Mesenchymal stem cell (in vitro differentiated cells and primary cell): Measurements from ENCODE around the gene XK. TPM values are rescaled to one million over a fixed set of nuclear protein-coding genes. Genes with fewer than 3 reads are reported as not detected.

Experiments used
- DNase-seq: peaks from one replicate; pipeline ENCODE4 v3.0.0-alpha.2; 2013
- H2AFZ ChIP-seq: one replicate; pipeline ENCODE4 v1.6.1; 2013; ENCODE audit warnings: low read depth, mild to moderate bottlenecking, control low read depth, inconsistent platforms, low read length, moderate library complexity
- H2AK5ac ChIP-seq: 2 replicates; pipeline ENCODE4 v1.6.1; 2013; ENCODE audit warnings: low read length, moderate library complexity, mild to moderate bottlenecking, inconsistent platforms; ENCODE audit not compliant: severe bottlenecking
- H2BK120ac ChIP-seq: one replicate; pipeline ENCODE4 v1.6.1; 2013; ENCODE audit warnings: low read depth, mild to moderate bottlenecking, inconsistent platforms, low read length, moderate library complexity
- H2BK12ac ChIP-seq, 2 experiments: one replicate each; pipeline ENCODE4 v1.6.1; 2013; ENCODE audit warnings: inconsistent platforms in 2 of 2, low read length in 2 of 2, mild to moderate bottlenecking in 2 of 2, moderate library complexity in 2 of 2, control low read depth in 1 of 2
- H2BK15ac ChIP-seq: one replicate; pipeline ENCODE4 v1.6.1; 2013; ENCODE audit warnings: mild to moderate bottlenecking, low read depth, inconsistent platforms; ENCODE audit not compliant: poor library complexity, severe bottlenecking
- H2BK5ac ChIP-seq: 2 replicates; pipeline ENCODE4 v1.6.1; 2013; ENCODE audit warnings: low read depth, mild to moderate bottlenecking, low read length, control low read depth, inconsistent platforms; ENCODE audit not compliant: poor library complexity, severe bottlenecking
- H3K14ac ChIP-seq, 2 experiments: one replicate each; pipeline ENCODE4 v1.6.1; 2013; ENCODE audit warnings: inconsistent platforms in 2 of 2, low read length in 2 of 2, control low read depth in 1 of 2, mild to moderate bottlenecking in 1 of 2, moderate library complexity in 1 of 2
- H3K18ac ChIP-seq, 2 experiments: one replicate each; pipeline ENCODE4 v1.6.1; 2013; ENCODE audit warnings: inconsistent platforms in 2 of 2, low read length in 2 of 2, control low read depth in 1 of 2, low read depth in 1 of 2, mild to moderate bottlenecking in 1 of 2
- H3K23ac ChIP-seq, 2 experiments: one replicate each; pipeline ENCODE4 v1.6.1; 2013; ENCODE audit warnings: inconsistent platforms in 2 of 2, low read length in 2 of 2, mild to moderate bottlenecking in 2 of 2, moderate library complexity in 2 of 2, control low read depth in 1 of 2
- H3K27ac ChIP-seq: 2 replicates; pipeline ENCODE4 v1.5.1; 2013; ENCODE audit warnings: mild to moderate bottlenecking, moderate library complexity, low read length, control low read depth, inconsistent platforms; ENCODE audit not compliant: poor library complexity, severe bottlenecking
- H3K27me3 ChIP-seq, 2 experiments: 2 replicates each; pipeline versions ENCODE4 v1.6.1 to v1.7.0; 2013; ENCODE audit warnings: low read length in 2 of 2, mild to moderate bottlenecking in 2 of 2, moderate library complexity in 2 of 2, control low read depth in 1 of 2, inconsistent platforms in 1 of 2; ENCODE audit not compliant: control insufficient read depth in 1 of 2, insufficient read depth in 1 of 2
- H3K36me3 ChIP-seq, 2 experiments: 2 replicates each; pipeline versions ENCODE4 v1.6.1 to v1.7.0; 2013; ENCODE audit warnings: low read length in 2 of 2, control low read depth in 1 of 2, inconsistent platforms in 1 of 2, low read depth in 1 of 2, mild to moderate bottlenecking in 1 of 2; ENCODE audit not compliant: insufficient read depth in 2 of 2, control insufficient read depth in 1 of 2
- H3K4ac ChIP-seq, 2 experiments: one replicate each; pipeline ENCODE4 v1.6.1; 2013; ENCODE audit warnings: inconsistent platforms in 2 of 2, low read length in 2 of 2, mild to moderate bottlenecking in 2 of 2, moderate library complexity in 2 of 2, control low read depth in 1 of 2, low read depth in 1 of 2
- H3K4me1 ChIP-seq: 2 replicates; pipeline ENCODE4 v1.6.1; 2013; ENCODE audit warnings: low read depth, low read length, control low read depth; ENCODE audit not compliant: control insufficient read depth, insufficient read depth
- H3K4me2 ChIP-seq: 2 replicates; pipeline ENCODE4 v1.6.1; 2013; ENCODE audit warnings: low read length, mild to moderate bottlenecking, inconsistent platforms; ENCODE audit not compliant: poor library complexity, severe bottlenecking
- H3K4me3 ChIP-seq, 2 experiments: 2 replicates each; pipeline versions ENCODE4 v1.5.1 to v1.7.0; 2013; ENCODE audit warnings: low read length in 2 of 2, mild to moderate bottlenecking in 2 of 2, control low read depth in 1 of 2, low read depth in 1 of 2; ENCODE audit not compliant: insufficient read depth in 1 of 2
- H3K79me1 ChIP-seq: replicated peaks from 2 replicates; pipeline ENCODE4 v1.6.1; 2013; ENCODE audit warnings: mild to moderate bottlenecking, control low read depth, low read length, inconsistent platforms; ENCODE audit not compliant: poor library complexity, severe bottlenecking
- H3K9ac ChIP-seq: 2 replicates; pipeline ENCODE4 v1.7.0; 2013; ENCODE audit warnings: mild to moderate bottlenecking, low read length, moderate library complexity
- H3K9me3 ChIP-seq: 2 replicates; pipeline ENCODE4 v1.7.0; 2013; ENCODE audit warnings: mild to moderate bottlenecking, low read length; ENCODE audit not compliant: control insufficient read depth
- H4K8ac ChIP-seq: one replicate; pipeline ENCODE4 v1.6.1; 2013; ENCODE audit warnings: inconsistent platforms, mild to moderate bottlenecking, low read length, moderate library complexity
- H4K91ac ChIP-seq: one replicate; pipeline ENCODE4 v1.6.1; 2013; ENCODE audit warnings: mild to moderate bottlenecking, low read length, inconsistent platforms
- WGBS: methylation state at CpG from one replicate; pipeline ENCODE4 v1.1.7; 2013; ENCODE audit warnings: mixed read lengths; 5-methylcytosine and 5-hydroxymethylcytosine counted together
- polyA plus RNA-seq, 2 experiments: library from polyadenylated mRNA; stranded (reverse); fragments of 200-250 nt; gene quantifications; one replicate each; pipeline ENCODE4 v1.2.3, GENCODE V29; 2013

XK gene
- polyA plus RNA-seq (2013, experiment 1 of 2): 0.01 TPM
- polyA plus RNA-seq (2013, experiment 2 of 2): under 0.01 TPM

GRCh38 chrX:37685381-37686359 lies at the start of gene XK:
Gene XK (plus strand): TSS chrX:37685791. CDS start chrX:37685962, 171 bp downstream.
- Histone ChIP-seq H3K23ac (no peak within 1 kb of the TSS), H3K4me2 (peak within 1 kb of the TSS; percentile 84), H3K18ac (no peak within 1 kb of the TSS), H2BK12ac (no peak within 1 kb of the TSS), H3K27ac (no peak within 1 kb of the TSS), H3K27me3 (peaks cover 0 to 14% of the 10 kb centered on the region in 2 experiments), H2BK5ac (no peak within 1 kb of the TSS), H3K9ac (no peak within 1 kb of the TSS), H2AK5ac (no peak within 1 kb of the TSS), H3K36me3 (no peaks in the 10 kb centered on the region), H4K8ac (no peak within 1 kb of the TSS), H2AFZ (peak within 1 kb of the TSS; percentile 76), H3K14ac (peak within 1 kb of the TSS in 1 of 2 experiments; percentile 32), H2BK120ac (no peak within 1 kb of the TSS), H3K4me3 (peak within 1 kb of the TSS; percentile 63 to 68), H3K9me3 (no peaks in the 10 kb centered on the region), H3K4me1 (peaks cover 4% of the 10 kb centered on the region), H2BK15ac (no peak within 1 kb of the TSS), H3K4ac (no peak within 1 kb of the TSS), H4K91ac (no peak within 1 kb of the TSS), H3K79me1 (no peaks in the 10 kb centered on the region)
- DNase-seq: peak; percentile 13
- 6% methylated on average over 40 of the region's 100 CpGs for WGBS

GRCh38 chrX:37638047-37638446 lies 47.5 kb upstream of the XK start:
- H2AFZ ChIP-seq: no peak overlapping the region

DNA sequence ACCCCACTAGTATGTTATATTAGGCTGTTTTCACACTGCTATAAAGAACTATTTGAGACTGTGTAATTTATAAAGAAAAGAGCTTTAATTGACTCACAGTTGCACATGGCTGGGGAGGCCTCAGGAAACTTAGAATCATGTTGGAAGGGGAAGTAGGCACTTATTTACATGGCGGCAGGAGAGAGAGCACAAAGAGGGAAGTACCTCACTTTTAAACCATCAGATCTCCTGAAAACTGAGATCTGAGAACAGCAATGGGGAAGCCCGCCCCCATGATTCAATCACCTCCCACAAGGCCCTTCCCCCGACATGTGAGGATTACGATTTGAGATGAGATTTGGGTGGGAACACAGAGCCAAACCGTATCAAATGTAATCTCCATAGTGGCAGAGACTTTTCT lies 45.4 kb upstream of the XK start:
- no peaks in the 10 kb centered on the region for H3K36me3 ChIP-seq
- H3K79me1 ChIP-seq: no peaks in the 10 kb centered on the region
- H3K14ac ChIP-seq: no peak overlapping the region
- no peak overlapping the region for H3K4ac ChIP-seq
- H3K9me3 ChIP-seq: no peaks in the 10 kb centered on the region
- no peaks in the 10 kb centered on the region for H3K4me1 ChIP-seq
- H2AFZ ChIP-seq: no peak overlapping the region
- H2AK5ac ChIP-seq: no peak overlapping the region
- H3K27me3 ChIP-seq: peaks cover 0 to 16% of the 10 kb centered on the region in 2 experiments
- no peak overlapping the region for H4K91ac ChIP-seq
- no peak overlapping the region for H3K4me3 ChIP-seq
- H3K9ac ChIP-seq: no peak overlapping the region
- H3K27ac ChIP-seq: no peak overlapping the region
- H3K18ac ChIP-seq: no peak overlapping the region
- no peak overlapping the region for H2BK5ac ChIP-seq
- no peak overlapping the region for H4K8ac ChIP-seq
- no peak overlapping the region for H3K4me2 ChIP-seq
- H2BK120ac ChIP-seq: no peak overlapping the region
- no peak overlapping the region for H2BK12ac ChIP-seq
- H2BK15ac ChIP-seq: no peak overlapping the region
- no peak for DNase-seq
- no peak overlapping the region for H3K23ac ChIP-seq
- 82% methylated on average over 2 of the region's 5 CpGs for WGBS

More at GRCh38 chrX:37638047-37638446, 47.5 kb upstream of the XK start:
- Histone ChIP-seq H3K27ac (no peak overlapping the region), H2BK120ac (no peak overlapping the region), H3K4me1 (no peaks in the 10 kb centered on the region), H2BK15ac (no peak overlapping the region), H4K91ac (no peak overlapping the region), H3K4me3 (no peak overlapping the region), H3K27me3 (peaks cover 0 to 7% of the 10 kb centered on the region in 2 experiments), H3K14ac (no peak overlapping the region), H3K36me3 (no peaks in the 10 kb centered on the region), H3K4me2 (no peak overlapping the region), H3K18ac (no peak overlapping the region), H3K4ac (no peak overlapping the region), H3K9me3 (no peaks in the 10 kb centered on the region), H3K23ac (no peak overlapping the region), H2BK12ac (no peak overlapping the region), H4K8ac (no peak overlapping the region), H3K79me1 (no peaks in the 10 kb centered on the region), H3K9ac (no peak overlapping the region), H2BK5ac (no peak overlapping the region), H2AK5ac (no peak overlapping the region)
- DNase-seq: no peak

DNA sequence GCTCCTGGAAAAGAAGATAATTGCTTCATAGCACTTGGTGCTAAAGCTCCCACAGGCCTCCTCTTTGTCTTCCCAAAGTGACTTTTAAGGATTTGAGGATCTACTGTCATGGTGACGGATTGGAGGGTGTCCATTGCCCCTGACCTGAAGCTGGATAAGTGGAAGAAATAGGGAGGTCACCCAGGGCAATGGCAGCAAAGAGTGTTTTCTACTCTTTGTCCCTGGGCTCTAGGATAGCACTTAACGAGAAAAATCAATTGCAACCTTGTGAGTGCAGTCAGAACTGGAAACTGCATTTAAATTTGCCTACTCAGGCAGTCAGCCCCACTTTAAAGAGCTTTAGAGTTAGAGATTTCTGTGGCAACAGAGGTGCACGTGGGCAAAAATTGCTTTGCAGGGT lies 43.7 kb upstream of the XK start:
- Histone ChIP-seq H3K36me3 (no peaks in the 10 kb centered on the region), H2BK5ac (no peak overlapping the region), H4K8ac (no peak overlapping the region), H2BK15ac (no peak overlapping the region), H4K91ac (no peak overlapping the region), H3K23ac (no peak overlapping the region), H2BK120ac (no peak overlapping the region), H2AK5ac (no peak overlapping the region), H2BK12ac (no peak overlapping the region), H3K27me3 (peaks cover 0 to 16% of the 10 kb centered on the region in 2 experiments), H2AFZ (no peak overlapping the region), H3K9ac (no peak overlapping the region), H3K4ac (no peak overlapping the region), H3K4me2 (no peak overlapping the region), H3K27ac (no peak overlapping the region), H3K14ac (no peak overlapping the region), H3K4me3 (no peak overlapping the region), H3K9me3 (no peaks in the 10 kb centered on the region), H3K79me1 (no peaks in the 10 kb centered on the region), H3K18ac (no peak overlapping the region), H3K4me1 (no peaks in the 10 kb centered on the region)
- no peak for DNase-seq
- 71% methylated on average over 3 of the region's 3 CpGs for WGBS
